A549 (cell line): ENCODE data around the gene CDRT15. TPM values are rescaled to one million over a fixed set of nuclear protein-coding genes. Genes with fewer than 3 reads are reported as not detected.

Source experiments
- ATAC-seq, 2 experiments: fragments of 200-7000 bp in 1 of 2; fragments of >200 bp in 1 of 2; cut with Nextera tagmentation in 1 of 2; cut with Tn5 transposase in 1 of 2; 3 replicates each; pipeline versions ENCODE4 v1.8.0 to v1.9.1; 2018 to 2020; ENCODE audit warnings: mild to moderate bottlenecking in 1 of 2, moderate library complexity in 1 of 2
- CTCF ChIA-PET: fragments of 300-600 bp; sonication (Branson Sonifier 250); formaldehyde crosslinking; extraction: SDS; loops from one replicate; lab custom pipeline; 2021; ENCODE audit warnings: antibody characterized with exemption, inconsistent platforms; lab: Yijun Ruan, JAX
- POLR2A ChIA-PET: fragments of 350-600 bp; formaldehyde crosslinking; extraction: SDS; loops from one replicate; lab custom pipeline; 2021; ENCODE audit warnings: antibody characterized with exemption, inconsistent platforms; lab: Yijun Ruan, JAX
- DNase-seq, 2 experiments: peaks; one replicate each; pipeline versions ENCODE4 v3.0.0 to v3.0.0-alpha.2; 2011 to 2016; ENCODE audit warnings: low read depth in 1 of 2, low spot score in 1 of 2
- FAIRE-seq: peaks from 2 replicates; lab custom pipeline; 2011; peaks lifted over from hg19 to GRCh38; lab: Jason Lieb, UNC
- H3K27ac ChIP-seq, 2 experiments: fragments of >200 bp; sonication (Bioruptor Twin); formaldehyde crosslinking; 3 replicates each; pipeline ENCODE4 v1.5.1; 2016 to 2017
- H3K4me1 ChIP-seq: fragments of >200 bp; sonication (Bioruptor Twin); formaldehyde crosslinking; 3 replicates; pipeline ENCODE4 v1.6.1; 2016
- H3K4me2 ChIP-seq: fragments of >200 bp; sonication (Bioruptor Twin); formaldehyde crosslinking; 3 replicates; pipeline ENCODE4 v1.6.1; 2016
- H3K4me3 ChIP-seq: fragments of >200 bp; sonication (Bioruptor Twin); formaldehyde crosslinking; 3 replicates; pipeline ENCODE4 v1.5.1; 2016
- H3K9me3 ChIP-seq: fragments of >200 bp; sonication (Bioruptor Twin); formaldehyde crosslinking; 3 replicates; pipeline ENCODE4 v1.6.1; 2016
- ATOH8 ChIP-seq: fragments of 250-450 bp; sonication (Bioruptor Pico); IDR thresholded peaks from 2 replicates; pipeline ENCODE4 v1.5.0; 2020; ENCODE audit warnings: low read depth, mild to moderate bottlenecking, moderate library complexity
- CBX8 ChIP-seq: fragments of 200-600 bp; sonication (generic); IDR thresholded peaks from 2 replicates; pipeline ENCODE4 v1.6.1; 2016
- EHMT2 ChIP-seq: fragments of 200-600 bp; sonication (generic); IDR thresholded peaks from 2 replicates; pipeline ENCODE4 v1.6.1; 2016; ENCODE audit warnings: antibody characterized with exemption, low read depth, mild to moderate bottlenecking, moderate library complexity
- ESRRA ChIP-seq: fragments of 150-350 bp; IDR thresholded peaks from 2 replicates; pipeline ENCODE4 v1.6.1; 2014; ENCODE audit warnings: mild to moderate bottlenecking, low read length, borderline replicate concordance
- GATA3 ChIP-seq: IDR thresholded peaks from 2 replicates; pipeline ENCODE4 v1.6.1; 2012; ENCODE audit warnings: borderline replicate concordance
- HDAC2 ChIP-seq: fragments of 200-600 bp; sonication (generic); IDR thresholded peaks from 2 replicates; pipeline ENCODE4 v1.6.1; 2016
- HES2 ChIP-seq: fragments of >200 bp; sonication (Bioruptor Twin); formaldehyde crosslinking; IDR thresholded peaks from 2 replicates; pipeline ENCODE4 v1.6.1; 2016
- HEYL ChIP-seq: fragments of 250-450 bp; sonication (Bioruptor Pico); IDR thresholded peaks from 2 replicates; pipeline ENCODE4 v1.8.0; 2021; ENCODE audit warnings: mild to moderate bottlenecking, moderate library complexity
- JUN ChIP-seq, 2 experiments: fragments of >200 bp; sonication (Bioruptor Twin); formaldehyde crosslinking; IDR thresholded peaks; 2 replicates in 1 of 2; 3 replicates in 1 of 2; pipeline ENCODE4 v1.6.1; 2016 to 2017
- KDM1A ChIP-seq: fragments of 200-600 bp; sonication (generic); IDR thresholded peaks from 2 replicates; pipeline ENCODE4 v1.6.1; 2016; ENCODE audit warnings: low read depth, mild to moderate bottlenecking
- KDM5A ChIP-seq: fragments of 200-600 bp; sonication (generic); IDR thresholded peaks from 2 replicates; pipeline ENCODE4 v1.6.1; 2016; ENCODE audit warnings: antibody characterized with exemption, mild to moderate bottlenecking
- MAFK ChIP-seq: fragments of 450-650 bp; IDR thresholded peaks from 2 replicates; pipeline ENCODE4 v1.6.1; 2014; ENCODE audit not compliant: partially characterized antibody
- MAX ChIP-seq: IDR thresholded peaks from 2 replicates; pipeline ENCODE4 v1.6.1; 2012
- MAZ ChIP-seq: fragments of 150-350 bp; IDR thresholded peaks from 2 replicates; pipeline ENCODE4 v1.6.1; 2014; ENCODE audit warnings: antibody characterized with exemption, low read depth, low read length, borderline replicate concordance
- MYC ChIP-seq: IDR thresholded peaks from 2 replicates; pipeline ENCODE4 v1.6.1; 2012; ENCODE audit warnings: mild to moderate bottlenecking, inconsistent platforms, low read length, improper control_type of control experiment, borderline replicate concordance
- NPAS2 ChIP-seq: fragments of 250-450 bp; sonication (Bioruptor Pico); IDR thresholded peaks from 2 replicates; pipeline ENCODE4 v1.8.0; 2022; ENCODE audit warnings: mild to moderate bottlenecking, moderate library complexity, borderline replicate concordance
- NR3C1 ChIP-seq: fragments of >200 bp; sonication (Bioruptor Twin); formaldehyde crosslinking; IDR thresholded peaks from 3 replicates; pipeline ENCODE4 v1.6.1; 2017
- PBX3 ChIP-seq: IDR thresholded peaks from 2 replicates; pipeline ENCODE4 v1.6.1; 2012
- PHF8 ChIP-seq: fragments of 200-600 bp; sonication (generic); IDR thresholded peaks from 2 replicates; pipeline ENCODE4 v1.6.1; 2016; ENCODE audit warnings: low read depth, mild to moderate bottlenecking, antibody characterized with exemption, moderate library complexity, borderline replicate concordance
- RAD21 ChIP-seq, 2 experiments: fragments of >200 bp in 1 of 2; sonication (Bioruptor Twin) in 1 of 2; formaldehyde crosslinking in 1 of 2; IDR thresholded peaks in 1 of 2; conservative IDR thresholded peaks in 1 of 2; 2 replicates in 1 of 2; 3 replicates in 1 of 2; pipeline ENCODE4 v1.6.1; 2012 to 2018; ENCODE audit warnings: inconsistent platforms in 1 of 2
- RARB ChIP-seq: fragments of 250-450 bp; sonication (Bioruptor Pico); IDR thresholded peaks from 2 replicates; pipeline ENCODE4 v1.8.0; 2021; ENCODE audit warnings: mild to moderate bottlenecking, moderate library complexity
- RNF2 ChIP-seq: fragments of 200-600 bp; sonication (generic); IDR thresholded peaks from 2 replicates; pipeline ENCODE4 v1.6.1; 2016; ENCODE audit warnings: low read depth, mild to moderate bottlenecking, antibody characterized with exemption, moderate library complexity, borderline replicate concordance
- TFCP2L1 ChIP-seq: fragments of 250-450 bp; sonication (Bioruptor Pico); IDR thresholded peaks from 2 replicates; pipeline ENCODE4 v1.5.0; 2021; ENCODE audit warnings: mild to moderate bottlenecking
- TP53 ChIP-seq: fragments of 250-450 bp; sonication (Bioruptor Pico); IDR thresholded peaks from 2 replicates; pipeline ENCODE4 v1.5.0; 2021; ENCODE audit warnings: mild to moderate bottlenecking, moderate library complexity
- USF2 ChIP-seq: fragments of 450-650 bp; IDR thresholded peaks from 2 replicates; pipeline ENCODE4 v1.6.1; 2014; ENCODE audit warnings: antibody characterized with exemption
- ZC3H11A ChIP-seq: fragments of 450-650 bp; IDR thresholded peaks from 2 replicates; pipeline ENCODE4 v1.6.1; 2014; ENCODE audit warnings: antibody characterized with exemption, mild to moderate bottlenecking
- ZFP36 ChIP-seq: fragments of 450-650 bp; IDR thresholded peaks from 2 replicates; pipeline ENCODE4 v1.6.1; 2014; ENCODE audit warnings: borderline replicate concordance; ENCODE audit not compliant: partially characterized antibody
- ZNF302 ChIP-seq: fragments of 250-450 bp; sonication (Bioruptor Pico); IDR thresholded peaks from 2 replicates; pipeline ENCODE4 v1.9.0; 2021; ENCODE audit warnings: inconsistent platforms, mild to moderate bottlenecking, moderate library complexity
- ZSCAN20 ChIP-seq: fragments of 250-450 bp; sonication (Bioruptor Pico); IDR thresholded peaks from 2 replicates; pipeline ENCODE4 v1.8.0; 2022; ENCODE audit warnings: mild to moderate bottlenecking, moderate library complexity
- WGBS: methylation state at CpG from one replicate; pipeline ENCODE4 v1.1.6; 2017; ENCODE audit errors: missing lambda C conversion rate; 5-methylcytosine and 5-hydroxymethylcytosine counted together
- polyA plus RNA-seq, 4 experiments: library from polyadenylated mRNA; depleted of rRNA in 3 of 4; stranded (reverse); fragments of >200 nt; fragmentation: RNase III in 1 of 4; extraction: RNeasy Plus Mini Kit Qiagen cat#74134 plus additional on column Dnase treatment in 1 of 4; gene quantifications; 2 replicates in 3 of 4; 3 replicates in 1 of 4; pipeline ENCODE4 v1.2.3, GENCODE V29; 2011 to 2017

CDRT15 gene
- polyA plus RNA-seq, 2 of the 4 experiments (the other 2 are of a cell fraction): not detected

GRCh38 chr17:14227052-14227451 lies 9.6 kb downstream of the CDRT15 start:
- H3K4me1 ChIP-seq: no peaks in the 10 kb centered on the region
- DNase-seq (no peak), FAIRE-seq (no peak), ATAC-seq (no peak)
- no peak overlapping the region for H3K27ac ChIP-seq
- H3K4me3 ChIP-seq: no peak overlapping the region
- no peak overlapping the region for H3K4me2 ChIP-seq
- WGBS: 76% methylated on average over 7 of the region's 7 CpGs
- CTCF ChIA-PET: interaction anchor here (1.2 kb wide), 1 partner anchor 140 kb away, joined by 3 read pairs; no protein-coding TSS in a partner anchor
- no peak for TF ChIP-seq MAFK
- TF ChIP-seq ZFP36: no peak
- TF ChIP-seq PHF8: no peak
- no peak for TF ChIP-seq HDAC2
- TF ChIP-seq MAX: no peak
- no peak for TF ChIP-seq KDM1A
- no peak for TF ChIP-seq KDM5A
- no peak for TF ChIP-seq TP53 (CRISPR knock-in tag)
- no peak for TF ChIP-seq ZNF302 (CRISPR knock-in tag)
- no peak for TF ChIP-seq HEYL (CRISPR knock-in tag)
- no peak for TF ChIP-seq RNF2
- TF ChIP-seq NPAS2 (CRISPR knock-in tag): no peak
- TF ChIP-seq ZC3H11A: no peak
- no peak for TF ChIP-seq ZSCAN20 (CRISPR knock-in tag)
- TF ChIP-seq PBX3: no peak
- no peak for TF ChIP-seq JUN (IDR thresholded peaks at IDR 0.05)
- TF ChIP-seq HES2: no peak
- TF ChIP-seq EHMT2: no peak
- H3K9me3 ChIP-seq: no peaks in the 10 kb centered on the region
- POLR2A ChIA-PET: no interaction called here

GRCh38 chr17:14225254-14225980 lies 11.2 kb downstream of the CDRT15 start:
- WGBS: 88% methylated on average over 10 of the region's 10 CpGs
- Histone ChIP-seq H3K4me3 (no peak overlapping the region), H3K4me2 (no peak overlapping the region), H3K9me3 (no peaks in the 10 kb centered on the region), H3K27ac (no peak overlapping the region), H3K4me1 (no peaks in the 10 kb centered on the region)
- ATAC-seq: no peak
- TF ChIP-seq NR3C1 (no peak), RNF2 (no peak), CBX8 (no peak), USF2 (no peak)
- no peak for FAIRE-seq
- DNase-seq: no peak
- CTCF ChIA-PET: no interaction called here
- POLR2A ChIA-PET: no interaction called here

GRCh38 chr17:14222611-14223010 lies 14.1 kb downstream of the CDRT15 start:
- ATAC-seq (no peak), FAIRE-seq (no peak), DNase-seq (no peak)
- WGBS: 64% methylated on average over 4 of the region's 4 CpGs
- Histone ChIP-seq H3K4me3 (no peak overlapping the region), H3K9me3 (no peaks in the 10 kb centered on the region), H3K27ac (no peak overlapping the region), H3K4me2 (no peak overlapping the region), H3K4me1 (no peaks in the 10 kb centered on the region)
- CTCF ChIA-PET: interaction anchor here (1.0 kb wide), 1 partner anchor 26 kb away, joined by 3 read pairs; no protein-coding TSS in a partner anchor
- POLR2A ChIA-PET: no interaction called here
- TF ChIP-seq HEYL (CRISPR knock-in tag) (no peak), TFCP2L1 (CRISPR knock-in tag) (no peak), ZSCAN20 (CRISPR knock-in tag) (no peak), MYC (no peak), GATA3 (no peak), ESRRA (no peak), MAZ (no peak), ATOH8 (CRISPR knock-in tag) (no peak), RAD21 (conservative IDR thresholded peaks at IDR 0.05 in 1 of 2, IDR thresholded peaks at IDR 0.05 in 1 of 2) (no peak), RARB (CRISPR knock-in tag) (no peak), KDM5A (no peak)
